Prostate gland (tissue), 2 donors: ENCODE data around the gene RELCH. TPM values are rescaled to one million over a fixed set of nuclear protein-coding genes. Genes with fewer than 3 reads are reported as not detected.
"Not testable (repeated sequence)": the region's sequence is repeated elsewhere in the genome, so short reads cannot be mapped to it uniquely, and the experiment has no call there.

Experiments
- DNase-seq: peaks from one replicate; pipeline ENCODE4 v3.0.0-alpha.2; 2019; ENCODE audit warnings: low spot score
- H3K27ac ChIP-seq, 2 donors: fragments of 200-600 bp; sonication (generic); 2 replicates each; pipeline ENCODE4 v1.5.1; 2017 to 2019
- H3K27me3 ChIP-seq: fragments of 200-600 bp; sonication (generic); replicated peaks from 2 replicates; pipeline ENCODE4 v1.5.1; 2019; ENCODE audit not compliant: insufficient read depth
- H3K36me3 ChIP-seq, 2 donors: fragments of 200-600 bp; sonication (generic); 1 replicate in 1 of 2; 2 replicates in 1 of 2; pipeline versions ENCODE4 v1.5.1 to v1.8.1; 2017 to 2019
- H3K4me1 ChIP-seq: fragments of 200-600 bp; sonication (generic); replicated peaks from 2 replicates; pipeline ENCODE4 v1.5.1; 2019
- H3K4me3 ChIP-seq, 2 donors: fragments of 200-600 bp; sonication (generic); 2 replicates each; pipeline ENCODE4 v1.5.1; 2017 to 2019
- H3K9me3 ChIP-seq: fragments of 200-600 bp; sonication (generic); 2 replicates; pipeline ENCODE4 v1.5.1; 2017
- POLR2A ChIP-seq: fragments of 450-650 bp; IDR thresholded peaks from one replicate; pipeline ENCODE4 v1.6.1; 2016; ENCODE audit warnings: antibody characterized with exemption, mild to moderate bottlenecking
- POLR2AphosphoS5 ChIP-seq: sonication (generic); formaldehyde crosslinking; IDR thresholded peaks from one replicate; pipeline ENCODE4 v1.6.1; 2017; ENCODE audit warnings: antibody characterized with exemption
- WGBS: methylation state at CpG from one replicate; pipeline ENCODE4 v1.1.5; 2018; 5-methylcytosine and 5-hydroxymethylcytosine counted together
- intact Hi-C: fragments of 100-400 bp; cut with DNase I; formaldehyde crosslinking; loops from one replicate; pipeline ENCODE4 v1.14.2; 2022
- total RNA-seq, 2 donors: library from RNA; depleted of rRNA; stranded (reverse); fragments of >200 nt; gene quantifications; one replicate each; pipeline ENCODE4 v1.1.0, GENCODE V29; 2016
- TF ChIP-seq, protein P1 (sequence below), 4 experiments: fragments of 200-600 bp in 2 of 4; fragments of 450-650 bp in 2 of 4; sonication (generic) in 2 of 4; IDR thresholded peaks; 1 replicate in 3 of 4; 2 replicates in 1 of 4; pipeline ENCODE4 v1.5.1; 2016 to 2019; ENCODE audit warnings: antibody characterized with exemption in 4 of 4, mild to moderate bottlenecking in 2 of 4, moderate library complexity in 2 of 4

Gene RELCH
- total RNA-seq, 2 donors from 2014 or later: 34.8 to 49.0 TPM

DNA sequence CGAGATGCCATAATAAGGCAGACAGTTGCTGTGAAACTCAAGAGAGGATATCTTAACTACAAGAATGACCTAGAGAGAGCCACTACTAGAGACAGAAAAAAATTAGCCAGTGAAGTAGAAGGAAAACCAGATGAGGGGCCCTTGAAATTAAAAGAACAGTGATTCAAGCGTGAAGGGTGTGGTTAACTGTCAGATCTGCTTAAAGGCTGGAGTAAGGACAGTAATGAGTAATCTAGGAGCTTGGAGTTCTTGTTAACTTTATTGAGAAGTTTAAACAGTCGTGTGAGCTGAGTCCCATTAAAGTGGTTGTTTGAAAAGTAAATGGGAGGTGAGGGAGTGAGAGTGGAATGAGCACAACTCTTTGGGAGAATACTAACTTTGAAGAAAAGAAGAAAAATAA is 21.5 kb upstream of the RELCH start:
- no peaks in the 10 kb centered on the region for H3K4me1 ChIP-seq
- H3K27ac ChIP-seq: peak overlapping the region in 1 of 2 donors; percentile 48
- WGBS: 73% methylated on average over 3 of the region's 3 CpGs
- no peaks in the 10 kb centered on the region for H3K27me3 ChIP-seq
- DNase-seq: no peak
- TF ChIP-seq POLR2AphosphoS5 (peak; percentile 8), POLR2A (no peak)
- TF ChIP-seq, protein P1, sequence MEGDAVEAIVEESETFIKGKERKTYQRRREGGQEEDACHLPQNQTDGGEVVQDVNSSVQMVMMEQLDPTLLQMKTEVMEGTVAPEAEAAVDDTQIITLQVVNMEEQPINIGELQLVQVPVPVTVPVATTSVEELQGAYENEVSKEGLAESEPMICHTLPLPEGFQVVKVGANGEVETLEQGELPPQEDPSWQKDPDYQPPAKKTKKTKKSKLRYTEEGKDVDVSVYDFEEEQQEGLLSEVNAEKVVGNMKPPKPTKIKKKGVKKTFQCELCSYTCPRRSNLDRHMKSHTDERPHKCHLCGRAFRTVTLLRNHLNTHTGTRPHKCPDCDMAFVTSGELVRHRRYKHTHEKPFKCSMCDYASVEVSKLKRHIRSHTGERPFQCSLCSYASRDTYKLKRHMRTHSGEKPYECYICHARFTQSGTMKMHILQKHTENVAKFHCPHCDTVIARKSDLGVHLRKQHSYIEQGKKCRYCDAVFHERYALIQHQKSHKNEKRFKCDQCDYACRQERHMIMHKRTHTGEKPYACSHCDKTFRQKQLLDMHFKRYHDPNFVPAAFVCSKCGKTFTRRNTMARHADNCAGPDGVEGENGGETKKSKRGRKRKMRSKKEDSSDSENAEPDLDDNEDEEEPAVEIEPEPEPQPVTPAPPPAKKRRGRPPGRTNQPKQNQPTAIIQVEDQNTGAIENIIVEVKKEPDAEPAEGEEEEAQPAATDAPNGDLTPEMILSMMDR (IDR thresholded peaks at IDR 0.05): no peak
- no peaks in the 10 kb centered on the region for H3K36me3 ChIP-seq
- no peak overlapping the region for H3K4me3 ChIP-seq
- no peaks in the 10 kb centered on the region for H3K9me3 ChIP-seq
- intact Hi-C loops: no loop called here

DNA sequence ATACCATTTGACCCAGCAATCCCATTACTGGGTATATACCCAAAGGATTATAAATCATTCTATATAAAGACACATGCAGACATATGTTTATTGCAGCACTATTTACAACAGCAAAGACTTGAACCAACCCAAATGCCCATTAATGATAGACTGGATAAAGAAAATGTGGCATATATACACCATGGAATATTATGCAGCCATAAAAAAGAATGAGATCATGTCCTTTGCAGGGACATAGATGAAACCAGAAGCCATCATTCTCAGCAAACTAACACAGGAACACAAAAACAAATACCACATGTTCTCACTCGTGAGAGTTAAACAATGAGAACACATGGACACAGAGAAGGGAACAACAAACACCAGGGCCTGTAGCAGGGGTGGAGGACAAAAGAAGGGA is 20.5 kb upstream of the RELCH start:
- intact Hi-C loops, H3K36me3 ChIP-seq, H3K4me3 ChIP-seq, H3K9me3 ChIP-seq, H3K27me3 ChIP-seq, H3K4me1 ChIP-seq: not testable (repeated sequence)
- TF ChIP-seq POLR2AphosphoS5: peak; percentile 61
- WGBS: 65% methylated on average over 1 of the region's 1 CpG
- DNase-seq: peak; percentile 13
- peak overlapping the region in 1 of 2 donors; percentile 48 for H3K27ac ChIP-seq

DNA sequence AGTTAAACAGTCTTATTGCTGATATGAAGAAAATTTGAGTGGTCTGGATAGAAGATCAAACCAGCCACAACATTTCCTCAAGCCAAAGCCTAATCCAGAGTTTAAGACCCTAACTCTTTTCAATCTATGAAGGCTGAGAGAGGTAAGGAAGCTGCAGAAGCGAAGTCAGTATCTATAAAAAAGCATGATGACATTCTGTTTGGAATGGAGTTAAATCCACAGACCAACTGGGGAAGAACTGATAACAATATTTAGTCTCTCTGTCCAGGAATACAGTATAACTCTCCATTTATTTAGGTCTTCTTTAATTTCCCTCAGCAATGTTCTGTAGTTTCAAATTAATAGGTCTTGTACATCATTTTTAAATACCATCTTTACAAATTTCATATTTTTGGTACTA is 16.2 kb upstream of the RELCH start:
- WGBS: 77% methylated on average over 1 of the region's 1 CpG

GRCh38 chr18:62172298-62172697 is 14.8 kb upstream of the RELCH start:
- H3K4me3 ChIP-seq: no peak overlapping the region
- H3K9me3 ChIP-seq: no peaks in the 10 kb centered on the region
- no peaks in the 10 kb centered on the region for H3K27me3 ChIP-seq
- intact Hi-C loops: no loop called here
- no peaks in the 10 kb centered on the region for H3K4me1 ChIP-seq
- no peak for DNase-seq
- H3K27ac ChIP-seq: no peak overlapping the region
- no peak for TF ChIP-seq POLR2A
- TF ChIP-seq, protein P1 (IDR thresholded peaks at IDR 0.05): no peak
- TF ChIP-seq POLR2AphosphoS5: no peak
- no peaks in the 10 kb centered on the region for H3K36me3 ChIP-seq

More for the DNA sequence above, 16.2 kb upstream of the RELCH start:
- TF ChIP-seq POLR2AphosphoS5 (no peak), POLR2A (no peak)
- TF ChIP-seq, protein P1 (IDR thresholded peaks at IDR 0.05): no peak
- H3K9me3 ChIP-seq: no peaks in the 10 kb centered on the region
- no peaks in the 10 kb centered on the region for H3K4me1 ChIP-seq
- H3K36me3 ChIP-seq: no peaks in the 10 kb centered on the region
- H3K4me3 ChIP-seq: no peak overlapping the region
- H3K27ac ChIP-seq: no peak overlapping the region
- no peaks in the 10 kb centered on the region for H3K27me3 ChIP-seq
- no peak for DNase-seq
- intact Hi-C loops: no loop called here

- H3K4me3 ChIP-seq: no peak overlapping the region
- H3K9me3 ChIP-seq: no peaks in the 10 kb centered on the region
- DNase-seq: no peak
- TF ChIP-seq POLR2AphosphoS5 (no peak), POLR2A (no peak)
- TF ChIP-seq, protein P1 (IDR thresholded peaks at IDR 0.05): no peak
- intact Hi-C loops: no loop called here
- WGBS: 83% methylated on average over 3 of the region's 3 CpGs
- no peaks in the 10 kb centered on the region for H3K27me3 ChIP-seq
- H3K27ac ChIP-seq: no peak overlapping the region
- no peaks in the 10 kb centered on the region for H3K36me3 ChIP-seq
- H3K4me1 ChIP-seq: no peaks in the 10 kb centered on the region
These were observed 11.5 kb upstream of the RELCH start for GRCh38 chr18:62175521-62175920.
